IMR-90 (cell line): ENCODE data around the gene ITGA3. TPM values are rescaled to one million over a fixed set of nuclear protein-coding genes. Genes with fewer than 3 reads are reported as not detected.

Experiments used
- ATAC-seq: fragments of 200-7000 bp; cut with Tn5 transposase; 2 replicates; pipeline ENCODE4 v1.9.1; 2020; ENCODE audit warnings: low read depth, mild to moderate bottlenecking, moderate library complexity
- BruUV-seq: library from RNA; stranded (reverse); fragments of 400-500 nt; replicated peaks from 2 replicates; lab custom pipeline; 2021; lab: Mats Ljungman, UMichigan
- CTCF ChIA-PET: fragments of 300-600 bp; formaldehyde crosslinking; extraction: SDS; loops from one replicate; lab custom pipeline; 2021; ENCODE audit warnings: antibody characterized with exemption; lab: Yijun Ruan, JAX
- POLR2A ChIA-PET: fragments of 300-600 bp; sonication (Branson Sonifier 250); formaldehyde crosslinking; loops from one replicate; lab custom pipeline; 2022; ENCODE audit warnings: antibody characterized with exemption; ENCODE audit not compliant: unreplicated experiment; lab: Charles Lee
- DNase-seq: peaks from one replicate; pipeline ENCODE4 v3.0.0; 2013
- H2AFZ ChIP-seq: replicated peaks from 2 replicates; pipeline ENCODE3; 2013; ENCODE audit warnings: low read length, mild to moderate bottlenecking; ENCODE audit not compliant: poor library complexity
- H2AK5ac ChIP-seq: 2 replicates; pipeline ENCODE4 v1.6.1; 2013; ENCODE audit warnings: low read depth, low read length, inconsistent platforms
- H2AK9ac ChIP-seq: replicated peaks from 2 replicates; pipeline ENCODE3; 2013; ENCODE audit warnings: mild to moderate bottlenecking, low read depth, low read length, moderate library complexity; ENCODE audit not compliant: poor library complexity
- H2BK120ac ChIP-seq: 2 replicates; pipeline ENCODE4 v1.6.1; 2013; ENCODE audit warnings: low read depth, low read length, inconsistent platforms
- H2BK15ac ChIP-seq: 3 replicates; pipeline ENCODE4 v1.6.1; 2013; ENCODE audit warnings: low read depth, low read length, inconsistent platforms
- H2BK20ac ChIP-seq: 2 replicates; pipeline ENCODE4 v1.6.1; 2013; ENCODE audit warnings: low read depth, mild to moderate bottlenecking, inconsistent platforms, low read length, moderate library complexity
- H2BK5ac ChIP-seq: 2 replicates; pipeline ENCODE4 v1.6.1; 2013; ENCODE audit warnings: mild to moderate bottlenecking, low read depth, low read length, inconsistent platforms; ENCODE audit not compliant: poor library complexity, severe bottlenecking
- H3K14ac ChIP-seq: replicated peaks from 2 replicates; pipeline ENCODE4 v1.6.1; 2013; ENCODE audit warnings: low read depth, low read length, inconsistent platforms
- H3K18ac ChIP-seq: 2 replicates; pipeline ENCODE4 v1.6.1; 2013; ENCODE audit warnings: low read depth, low read length, control low read depth
- H3K23ac ChIP-seq: 2 replicates; pipeline ENCODE4 v1.6.1; 2013; ENCODE audit warnings: low read depth, low read length, inconsistent platforms
- H3K27ac ChIP-seq: 2 replicates; pipeline ENCODE4 v1.5.1; 2013; ENCODE audit warnings: mild to moderate bottlenecking, control low read depth, low read length; ENCODE audit not compliant: insufficient read depth
- H3K27me3 ChIP-seq: 2 replicates; pipeline ENCODE4 v1.6.1; 2013; ENCODE audit warnings: low read length; ENCODE audit not compliant: control insufficient read depth, insufficient read depth
- H3K36me3 ChIP-seq: 2 replicates; pipeline ENCODE4 v1.6.1; 2013; ENCODE audit warnings: low read length, mixed read lengths; ENCODE audit not compliant: control insufficient read depth, insufficient read depth
- H3K4ac ChIP-seq: 2 replicates; pipeline ENCODE4 v1.6.1; 2013; ENCODE audit warnings: low read depth, low read length, inconsistent platforms
- H3K4me1 ChIP-seq: 2 replicates; pipeline ENCODE4 v1.6.1; 2013; ENCODE audit warnings: low read length, mixed read lengths; ENCODE audit not compliant: control insufficient read depth, insufficient read depth
- H3K4me2 ChIP-seq: 2 replicates; pipeline ENCODE4 v1.6.1; 2013; ENCODE audit warnings: low read depth, mild to moderate bottlenecking, control low read depth, low read length, moderate library complexity
- H3K4me3 ChIP-seq: 2 replicates; pipeline ENCODE4 v1.5.1; 2013; ENCODE audit warnings: low read depth, mild to moderate bottlenecking, control low read depth, low read length, moderate library complexity; ENCODE audit not compliant: insufficient read depth
- H3K56ac ChIP-seq: 2 replicates; pipeline ENCODE4 v1.6.1; 2013; ENCODE audit warnings: low read length, inconsistent platforms; ENCODE audit not compliant: insufficient read depth; ENCODE audit errors: extremely low read depth
- H3K79me1 ChIP-seq, 2 experiments: 2 replicates each; pipeline ENCODE4 v1.6.1; 2013; ENCODE audit warnings: low read length in 2 of 2, inconsistent platforms in 1 of 2, low read depth in 1 of 2
- H3K9ac ChIP-seq: 2 replicates; pipeline ENCODE4 v1.6.1; 2013; ENCODE audit warnings: low read depth, low read length, control low read depth
- H3K9me1 ChIP-seq: 2 replicates; pipeline ENCODE4 v1.6.1; 2013; ENCODE audit warnings: low read length, inconsistent platforms; ENCODE audit not compliant: insufficient read depth
- H3K9me3 ChIP-seq: 2 replicates; pipeline ENCODE4 v1.6.1; 2013; ENCODE audit warnings: low read length; ENCODE audit not compliant: control insufficient read depth, insufficient read depth
- H4K20me1 ChIP-seq: 2 replicates; pipeline ENCODE4 v1.6.1; 2013; ENCODE audit warnings: low read length, inconsistent platforms; ENCODE audit not compliant: insufficient read depth
- H4K5ac ChIP-seq: 2 replicates; pipeline ENCODE4 v1.6.1; 2013; ENCODE audit warnings: mild to moderate bottlenecking, low read depth, low read length, control low read depth
- H4K8ac ChIP-seq, 2 experiments: 2 replicates each; pipeline ENCODE4 v1.6.1; 2013; ENCODE audit warnings: low read depth in 2 of 2, low read length in 2 of 2, control low read depth in 1 of 2, inconsistent platforms in 1 of 2
- H4K91ac ChIP-seq: 2 replicates; pipeline ENCODE4 v1.6.1; 2013; ENCODE audit warnings: low read depth, low read length, inconsistent platforms; ENCODE audit not compliant: insufficient read depth
- CEBPB ChIP-seq: IDR thresholded peaks from 2 replicates; pipeline ENCODE4 v1.6.1; 2012; ENCODE audit warnings: low read depth, low read length, improper control_type of control experiment
- MAZ ChIP-seq: IDR thresholded peaks from 2 replicates; pipeline ENCODE4 v1.6.1; 2012; ENCODE audit warnings: low read depth, mild to moderate bottlenecking, low read length, improper control_type of control experiment, moderate library complexity, borderline replicate concordance
- WGBS, 2 experiments: methylation state at CpG; one replicate each; pipeline versions ENCODE4 v1.1.5 to v1.1.7; 2013; ENCODE audit warnings: missing lambda C conversion rate in 2 of 2; ENCODE audit not compliant: insufficient read length in 1 of 2; ENCODE audit errors: extremely low coverage in 2 of 2; 5-methylcytosine and 5-hydroxymethylcytosine counted together
- dilution Hi-C: fragments of 300-500 bp; cut with HindIII; formaldehyde crosslinking; loops from one replicate; pipeline ENCODE4 v1.14.3; 2018; ENCODE audit warnings: low sequenced_read_pairs; ENCODE audit not compliant: unreplicated experiment
- in situ Hi-C: fragments of 300-500 bp; cut with MboI; formaldehyde crosslinking; loops from 3 replicates; pipeline ENCODE4 v1.14.3; 2019; ENCODE audit warnings: low sequenced_read_pairs, inconsistent platforms, mixed read lengths
- intact Hi-C: fragments of 100-400 bp; cut with micrococcal nuclease; formaldehyde crosslinking; loops from 2 replicates; pipeline ENCODE4 v1.10.0; 2022
- polyA plus RNA-seq, 3 experiments: library from polyadenylated mRNA; depleted of rRNA; stranded (reverse); fragments of >200 nt; gene quantifications; 2 replicates each; pipeline ENCODE4 v1.2.3, GENCODE V29; 2012; ENCODE audit warnings: low replicate concordance in 1 of 3
- total RNA-seq: library from RNA; depleted of rRNA; stranded (reverse); fragments of >200 nt; gene quantifications from 2 replicates; pipeline ENCODE4 v1.2.3, GENCODE V29; 2012

ITGA3 gene
- total and polyA plus RNA-seq, 2 of the 4 experiments (the other 2 are of a cell fraction): 78.0 to 202 TPM

GRCh38 chr17:50090071-50090470 lies 34.2 kb downstream of the ITGA3 start:
- Histone ChIP-seq H3K4me3 (no peak overlapping the region), H4K5ac (no peak overlapping the region), H3K14ac (no peak overlapping the region), H3K4me1 (peaks cover 5% of the 10 kb centered on the region; the same call in 1 of the 2 replicates), H3K18ac (no peak overlapping the region), H2BK15ac (no peak overlapping the region), H3K4ac (no peak overlapping the region), H4K91ac (no peak overlapping the region), H3K4me2 (no peak overlapping the region), H2BK5ac (no peak overlapping the region), H2AFZ (no peak overlapping the region), H3K9me1 (no peaks in the 10 kb centered on the region), H2AK5ac (no peak overlapping the region), H4K20me1 (peaks cover 6% of the 10 kb centered on the region), H2AK9ac (no peak overlapping the region), H2BK120ac (no peak overlapping the region), H3K36me3 (peaks cover 18% of the 10 kb centered on the region), H3K27me3 (no peaks in the 10 kb centered on the region), H3K9ac (no peak overlapping the region), H3K23ac (no peak overlapping the region), H3K9me3 (no peaks in the 10 kb centered on the region), H4K8ac (no peak overlapping the region), H3K79me1 (peaks cover 0 to 10% of the 10 kb centered on the region in 2 experiments; a peak in 1 of 4 replicates), H3K27ac (no peak overlapping the region), H2BK20ac (no peak overlapping the region), H3K56ac (no peak overlapping the region)
- TF ChIP-seq CEBPB (no peak), MAZ (no peak)
- ChIA-PET CTCF (no interaction called here), POLR2A (no interaction called here)
- dilution Hi-C loops (no loop called here), intact Hi-C loops (no loop called here), in situ Hi-C loops (loop anchor here (5.0 kb wide), 1 partner anchor 207 kb away; no protein-coding TSS in a partner anchor)
- ATAC-seq (no peak), DNase-seq (no peak)
- BruUV-seq: no TSS peak
- no CpG with 5 or more reads among the region's 6 CpGs for WGBS, 2 experiments
